Activated T-helper 17 cell treated with anti-CD3 and anti-CD28 coated beads, Interleukin-2, amount 50 U/mL, for 72 hours (primary cell): ENCODE data around the gene MAGI1. TPM values are rescaled to one million over a fixed set of nuclear protein-coding genes. Genes with fewer than 3 reads are reported as not detected.

ENCODE experiments used
- total RNA-seq, 2 donors: library from RNA; stranded (reverse); gene quantifications; one replicate each; pipeline ENCODE4 v1.2.3, GENCODE V29; 2022

The MAGI1 gene
- total RNA-seq, 2 donors from 2014 or later, result 0.06 TPM; not detected in 1

Other genes with a start within 250 kb of the MAGI1 start
- 10 to 100 TPM; 27.1 to 32.6 TPM for gene SLC25A26, start 182.1 kb upstream of the MAGI1 start, total RNA-seq